NOMO-1 treated with dmso at 0.1 percent for 144 hours (cell line): Measurements from ENCODE around the gene PANK4.
"Not testable (repeated sequence)": the region's sequence is repeated elsewhere in the genome, so short reads cannot be mapped to it uniquely, and the experiment has no call there.

Experiments
- DNase-seq: peaks from one replicate; lab custom pipeline; 2025; ENCODE audit not compliant: unreplicated experiment; lab: John Stamatoyannopoulos, UW

PANK4 gene

DNA sequence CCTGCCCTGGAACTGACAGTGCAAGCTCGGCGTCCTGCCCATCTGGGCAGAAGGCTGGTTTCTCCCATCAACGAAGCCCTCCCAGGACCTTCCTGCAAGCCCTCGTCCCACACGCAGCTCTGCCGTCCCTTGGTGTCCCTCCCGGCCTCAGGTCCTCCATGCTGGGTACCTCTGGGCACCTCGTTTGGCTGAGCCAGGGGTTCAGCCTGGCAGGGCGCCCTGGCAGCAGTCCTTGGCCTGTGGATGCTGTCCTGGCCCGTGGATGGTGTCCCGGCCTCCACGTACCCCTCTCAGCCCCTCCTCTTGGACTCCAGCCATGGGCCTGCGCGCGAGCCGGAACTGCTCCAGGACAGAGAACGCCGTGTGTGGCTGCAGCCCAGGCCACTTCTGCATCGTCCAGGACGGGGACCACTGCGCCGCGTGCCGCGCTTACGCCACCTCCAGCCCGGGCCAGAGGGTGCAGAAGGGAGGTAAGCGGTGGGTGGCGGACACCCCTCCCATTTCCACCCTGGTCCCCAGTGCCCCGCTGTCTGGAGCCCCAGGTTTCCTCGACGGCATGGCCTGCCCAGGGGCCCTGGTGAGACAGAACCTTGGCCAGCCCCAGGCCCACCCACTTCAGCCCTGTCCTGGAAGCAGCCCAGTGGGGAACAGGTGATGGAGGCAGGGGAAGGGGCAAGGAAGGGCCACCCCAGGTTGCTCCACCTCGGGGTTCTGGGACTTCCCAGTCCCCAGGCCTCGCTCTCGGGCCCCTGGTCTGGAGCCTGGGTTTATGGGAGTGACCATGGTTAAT lies 33.3 kb upstream of the PANK4 start:
- DNase-seq, result no peak

DNA sequence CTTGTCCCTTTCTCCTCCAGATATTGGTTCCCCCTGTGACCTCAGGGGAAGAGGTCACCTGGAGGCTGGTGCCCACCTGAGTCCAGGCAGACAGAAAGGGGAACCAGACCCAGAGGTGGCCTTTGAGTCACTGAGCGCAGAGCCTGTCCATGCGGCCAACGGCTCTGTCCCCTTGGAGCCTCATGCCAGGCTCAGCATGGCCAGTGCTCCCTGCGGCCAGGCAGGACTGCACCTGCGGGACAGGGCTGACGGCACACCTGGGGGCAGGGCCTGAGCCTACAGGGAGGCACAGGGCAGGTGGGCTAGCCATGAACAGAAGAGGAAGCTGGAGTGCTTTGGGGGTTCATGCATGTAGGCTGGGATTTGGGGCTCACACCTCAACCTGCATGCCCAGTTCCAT lies 32.5 kb upstream of the PANK4 start:
- no peak for DNase-seq

DNA sequence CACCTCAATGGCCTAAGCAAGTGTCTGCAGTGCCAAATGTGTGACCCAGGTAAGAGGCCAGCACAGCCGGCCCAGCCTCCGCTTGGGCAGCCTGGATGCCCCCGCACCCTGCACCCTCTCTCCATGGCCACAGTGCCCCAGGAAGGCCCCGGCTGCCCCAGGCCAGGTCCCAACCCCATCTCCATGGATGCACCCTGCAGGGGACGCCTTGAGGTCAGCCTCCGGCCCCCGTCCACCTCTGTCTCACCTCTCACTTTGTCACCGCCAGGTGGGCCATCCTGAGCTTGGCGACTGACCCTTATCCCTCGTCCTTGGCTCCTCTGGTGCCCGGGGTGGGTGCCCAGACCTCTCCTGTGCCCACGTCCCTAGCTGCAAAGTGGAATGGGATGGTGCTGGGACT lies 32.0 kb upstream of the PANK4 start:
- DNase-seq, result no peak

DNA sequence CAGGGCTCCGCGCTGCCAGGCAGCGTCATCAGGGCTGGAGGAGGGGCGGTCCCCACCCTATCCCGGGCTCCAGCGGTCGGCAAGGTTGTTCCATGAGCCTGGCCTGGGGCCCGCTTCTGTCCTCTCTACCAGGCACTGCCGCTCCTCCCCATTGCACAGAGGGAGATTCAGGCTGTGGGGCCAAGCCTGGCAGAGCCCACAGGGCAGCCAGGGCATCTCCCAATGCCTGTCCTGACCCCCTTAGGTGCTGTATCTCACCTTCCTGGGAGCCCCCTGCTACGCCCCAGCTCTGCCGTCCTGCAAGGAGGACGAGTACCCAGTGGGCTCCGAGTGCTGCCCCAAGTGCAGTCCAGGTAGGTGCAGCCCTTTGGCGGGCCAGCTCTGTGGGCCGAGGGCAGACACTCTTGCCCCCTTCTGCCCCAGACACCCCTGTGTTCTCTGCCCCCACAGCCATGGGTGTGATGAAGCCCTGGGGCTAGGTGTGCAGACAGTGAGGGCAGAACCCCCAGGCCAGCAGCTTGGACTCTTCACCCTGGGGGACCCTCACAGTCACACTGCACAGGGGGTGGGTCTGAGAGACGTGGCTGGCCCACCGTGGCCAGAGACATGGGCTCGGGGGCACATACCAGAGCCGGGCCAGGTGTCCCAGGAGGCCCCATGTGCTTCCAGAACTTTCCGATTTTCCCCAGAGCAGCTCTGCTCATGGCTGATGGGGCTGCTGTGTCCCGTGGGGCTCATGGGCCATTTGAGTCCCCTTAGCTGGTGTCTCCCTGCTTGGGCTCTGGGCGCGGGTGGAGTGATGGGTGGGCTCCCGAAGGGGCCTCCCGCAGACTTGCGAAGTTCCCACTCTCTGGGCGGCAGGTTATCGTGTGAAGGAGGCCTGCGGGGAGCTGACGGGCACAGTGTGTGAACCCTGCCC lies 31.3 kb upstream of the PANK4 start:
- DNase-seq, result no peak

DNA sequence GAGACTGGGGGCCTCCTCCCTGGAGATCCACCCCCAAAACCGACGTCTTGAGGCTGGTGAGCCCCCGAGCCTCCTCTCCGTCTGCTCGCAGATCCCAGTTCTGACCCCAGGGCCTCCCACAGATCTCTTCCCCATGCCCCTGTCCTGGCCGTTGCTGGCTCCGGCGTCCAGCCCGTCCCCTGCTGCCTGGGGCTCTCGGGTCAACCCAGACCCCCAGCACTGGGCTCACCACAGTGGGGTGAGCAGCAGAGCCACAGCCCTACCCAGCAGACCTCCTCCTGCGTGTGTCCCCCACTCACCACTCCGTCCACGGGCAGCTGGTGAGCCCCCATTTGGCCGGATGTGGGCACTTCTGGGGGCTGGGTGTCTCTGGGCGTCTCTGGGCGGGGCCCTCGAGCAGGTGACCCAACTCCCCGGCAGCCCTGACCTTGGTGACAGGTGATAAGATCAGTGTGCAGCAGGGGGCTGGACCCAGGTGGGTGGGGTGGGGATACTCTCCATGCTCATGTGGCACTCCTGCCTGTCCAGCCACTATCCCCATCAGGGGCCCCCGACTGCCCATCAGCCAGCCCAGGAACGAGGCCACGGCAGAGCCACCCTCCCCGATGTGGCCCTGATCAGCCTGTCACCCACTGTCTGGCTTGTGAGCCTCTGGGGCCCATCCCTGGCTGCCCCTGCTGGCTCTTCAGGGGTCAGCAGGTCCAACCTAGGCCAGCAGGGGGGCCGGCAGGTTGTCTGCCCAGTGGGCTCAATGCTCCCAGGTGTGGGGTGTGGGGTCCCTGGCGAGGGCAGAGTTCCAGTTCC lies 30.5 kb upstream of the PANK4 start:
- no peak for DNase-seq

DNA sequence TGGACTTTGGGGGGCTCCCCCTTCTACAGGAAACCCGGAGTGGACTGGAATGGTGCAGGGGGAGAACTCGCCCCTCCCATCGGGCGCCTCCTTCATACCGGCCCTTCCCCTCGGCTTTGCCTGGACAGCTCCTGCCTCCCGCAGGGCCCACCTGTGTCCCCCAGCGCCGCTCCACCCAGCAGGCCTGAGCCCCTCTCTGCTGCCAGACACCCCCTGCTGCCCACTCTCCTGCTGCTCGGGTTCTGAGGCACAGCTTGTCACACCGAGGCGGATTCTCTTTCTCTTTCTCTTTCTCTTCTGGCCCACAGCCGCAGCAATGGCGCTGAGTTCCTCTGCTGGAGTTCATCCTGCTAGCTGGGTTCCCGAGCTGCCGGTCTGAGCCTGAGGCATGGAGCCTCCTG lies 29.9 kb upstream of the PANK4 start, which contains the start of gene TNFRSF14:
TSS of gene TNFRSF14 (plus strand) at position 95 of the 401 bp plus-strand sequence. CDS start at position 389, 294 bp downstream.
- peak; percentile 35 for DNase-seq

DNA sequence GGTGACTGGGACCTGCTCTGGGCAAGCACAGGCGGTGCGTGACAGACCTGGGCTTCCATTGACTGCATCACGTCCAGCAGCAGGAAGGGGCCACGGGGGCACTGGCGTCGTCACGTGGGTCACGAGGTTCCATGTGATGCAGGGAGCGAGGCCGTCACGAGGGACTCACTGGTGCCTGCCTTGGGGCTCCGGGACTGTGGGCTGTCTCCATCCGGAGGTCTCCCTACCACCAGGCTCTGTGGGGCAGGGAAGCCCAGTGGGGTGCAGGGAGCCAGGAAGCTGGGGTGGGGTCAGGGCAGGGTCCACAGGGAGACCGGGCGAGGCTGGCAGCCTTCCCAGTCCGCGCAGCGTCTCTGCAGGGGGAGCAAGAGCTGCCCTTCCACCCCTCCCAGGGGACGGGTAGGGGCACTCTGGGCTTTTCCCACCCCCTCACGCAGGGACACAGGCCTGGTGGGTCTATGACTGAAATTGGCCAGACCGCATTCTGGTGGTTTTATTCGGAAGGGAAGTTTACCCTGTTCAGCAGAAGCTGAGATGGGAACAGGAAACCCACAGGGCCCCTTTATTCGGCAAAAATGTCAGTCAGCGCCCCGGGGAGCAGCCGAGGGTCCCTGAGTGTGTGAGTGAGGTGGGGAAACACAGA lies 29.4 kb upstream of the PANK4 start:
- DNase-seq, result peak; percentile 29

DNA sequence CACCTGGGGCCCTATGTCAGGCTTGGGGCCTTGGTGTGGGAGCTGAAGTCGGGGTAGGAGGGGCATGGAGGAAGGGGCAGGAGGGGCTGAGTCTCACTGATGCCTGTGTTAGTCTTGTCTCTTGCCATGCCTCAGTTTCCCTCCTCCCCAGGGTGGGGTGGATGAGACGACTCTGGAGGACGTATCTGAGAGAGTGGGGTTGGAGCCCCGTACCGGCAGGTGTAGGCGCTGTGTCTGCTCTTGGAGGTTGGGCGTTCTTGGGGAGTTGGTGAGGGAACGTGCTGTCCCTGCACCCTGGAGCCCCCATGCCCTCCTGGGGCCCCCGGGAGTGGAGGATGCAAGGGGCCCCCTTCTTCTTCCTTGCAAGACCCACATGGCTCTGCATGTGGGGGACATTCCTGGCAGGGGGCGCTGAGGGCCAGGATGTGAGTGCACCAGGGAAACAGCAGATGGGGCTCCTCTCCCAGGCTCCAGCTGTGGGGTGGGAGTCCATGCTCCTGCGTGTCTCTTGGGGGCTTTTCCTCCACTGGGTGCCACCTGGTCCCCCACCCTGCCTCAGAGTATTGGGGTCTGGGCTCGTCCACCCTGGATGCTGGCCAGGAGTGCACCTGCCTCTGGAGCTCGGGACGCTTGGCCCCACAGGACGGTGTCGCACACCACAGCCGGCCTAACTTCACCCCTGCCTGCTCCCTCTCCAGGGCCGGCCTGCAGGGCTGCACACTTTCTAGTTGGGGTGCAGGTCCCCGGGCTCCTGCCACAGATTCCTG lies 28.4 kb upstream of the PANK4 start:
- DNase-seq, result no peak

DNA sequence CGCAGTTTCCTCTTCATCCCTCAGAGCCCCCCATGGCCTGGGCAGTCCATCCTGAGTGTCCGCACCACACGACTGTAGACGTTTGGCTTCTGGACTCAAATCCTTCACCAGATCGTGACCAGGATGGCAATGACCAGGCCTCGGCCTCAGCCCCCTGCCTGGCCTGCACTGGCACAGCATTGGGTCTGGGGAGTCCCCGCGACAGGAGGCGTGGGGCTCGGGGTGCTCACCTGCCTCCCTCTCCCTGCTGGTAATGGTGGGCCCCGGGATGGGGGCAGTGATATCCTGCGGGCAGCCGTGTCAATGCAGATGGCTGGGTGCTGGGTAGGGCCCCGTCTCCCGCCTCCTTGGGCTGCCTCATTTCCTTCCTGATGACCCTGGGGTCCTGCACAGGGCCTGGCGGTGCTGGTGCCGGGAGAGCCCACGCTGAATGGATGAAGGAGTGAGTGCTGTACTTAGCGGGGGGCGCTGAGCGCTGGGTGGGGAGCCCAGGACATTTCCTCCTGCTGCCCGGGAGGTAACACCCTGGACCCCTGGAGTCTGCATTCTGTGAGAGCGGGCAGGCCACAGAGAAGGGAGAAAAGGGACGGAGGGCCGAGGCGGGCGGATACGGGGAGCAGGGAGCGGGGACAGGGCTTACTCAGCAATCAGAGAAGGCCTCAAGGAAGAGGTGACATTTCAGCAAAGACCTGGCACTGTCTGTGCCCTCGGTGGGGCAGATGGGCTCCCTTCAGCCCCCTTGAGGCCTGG lies 27.6 kb upstream of the PANK4 start:
- no peak for DNase-seq

DNA sequence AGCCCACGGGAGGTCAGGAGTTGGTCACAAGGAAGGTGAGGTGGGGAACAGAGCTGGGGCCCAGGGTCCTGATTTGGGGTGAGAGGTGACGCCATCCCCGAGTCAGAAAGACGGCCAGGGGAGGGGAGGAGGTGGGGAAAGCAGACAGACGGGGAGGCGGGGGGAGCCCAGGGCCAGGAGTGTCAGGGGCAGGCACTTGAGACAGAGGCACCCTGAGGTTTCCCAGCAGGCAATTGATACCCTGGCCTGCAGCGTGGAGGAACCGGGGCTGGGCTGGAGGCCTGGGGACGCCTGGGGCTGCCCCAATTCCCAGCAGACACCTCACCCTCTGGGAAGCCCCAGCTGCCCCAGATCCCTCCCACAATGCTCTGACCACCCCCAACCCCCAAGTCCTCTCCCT lies 26.7 kb upstream of the PANK4 start:
- not testable (repeated sequence) for DNase-seq

DNA sequence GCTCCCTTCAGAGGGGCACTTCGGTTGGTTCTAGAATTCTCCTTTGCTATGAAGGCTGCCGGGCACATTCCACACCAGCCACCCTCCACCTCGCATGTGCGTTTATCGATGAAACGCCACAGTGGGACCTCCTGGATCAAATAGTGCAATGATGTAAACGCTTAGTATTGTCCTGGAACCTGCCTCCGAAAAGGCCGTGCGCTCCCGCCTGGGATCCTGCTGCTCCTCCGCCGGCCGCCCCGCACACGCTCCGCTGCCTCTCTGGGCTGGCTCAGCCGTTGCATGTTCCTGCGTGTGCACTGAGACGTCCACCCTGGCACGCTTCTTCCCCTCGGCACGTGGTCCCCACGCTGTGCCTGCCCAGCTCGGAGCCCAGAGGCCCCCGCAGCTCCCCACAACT lies 25.8 kb upstream of the PANK4 start:
- DNase-seq, result no peak

DNA sequence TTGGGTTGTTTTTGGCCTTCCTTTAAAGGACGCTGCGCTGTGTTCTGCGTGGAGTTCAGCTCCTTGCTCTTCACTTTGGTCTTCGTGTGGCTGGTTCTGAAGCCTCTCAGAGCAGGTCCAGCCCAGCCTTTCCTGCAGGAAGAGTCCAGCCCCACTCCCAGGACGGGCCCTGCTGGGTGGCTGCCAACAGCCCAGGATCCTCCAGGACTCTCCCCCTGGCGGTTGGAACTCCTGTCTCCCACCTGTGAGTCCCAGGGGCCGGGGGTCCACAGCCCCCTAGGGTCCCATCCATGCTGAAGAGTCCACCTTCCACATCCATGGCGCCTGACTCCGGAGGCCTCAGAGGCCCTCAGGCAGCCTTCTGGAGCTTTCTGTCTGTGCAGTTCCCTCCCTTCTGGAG lies 25.1 kb upstream of the PANK4 start:
- DNase-seq, result not testable (repeated sequence)

DNA sequence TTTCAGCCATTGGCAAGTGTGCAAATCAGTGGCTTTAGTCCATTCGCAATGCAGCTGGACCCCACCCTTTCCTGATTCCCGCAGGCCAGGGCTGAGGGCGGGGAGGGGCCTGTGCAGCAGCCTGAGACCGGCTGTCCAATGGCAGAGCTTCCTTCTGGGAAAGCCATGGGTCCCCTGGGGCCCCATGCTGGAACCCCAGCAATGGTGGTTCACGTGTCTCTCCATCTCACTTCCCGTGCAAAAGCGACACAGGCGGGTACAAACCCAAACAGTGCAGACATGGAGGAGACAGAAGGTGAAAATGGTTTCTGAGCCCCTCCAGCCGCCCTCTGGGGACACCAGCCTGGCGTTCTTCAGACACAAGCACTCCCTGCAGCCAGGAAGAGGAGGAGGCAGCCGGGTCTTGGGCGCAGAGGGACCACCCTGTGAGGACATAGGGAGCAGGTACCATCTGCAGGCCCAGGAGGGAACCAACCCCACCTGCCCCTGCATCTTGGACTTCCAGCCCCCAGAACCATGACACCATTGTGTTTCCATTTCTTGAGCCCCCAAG lies 24.0 kb upstream of the PANK4 start:
- not testable (repeated sequence) for DNase-seq

DNA sequence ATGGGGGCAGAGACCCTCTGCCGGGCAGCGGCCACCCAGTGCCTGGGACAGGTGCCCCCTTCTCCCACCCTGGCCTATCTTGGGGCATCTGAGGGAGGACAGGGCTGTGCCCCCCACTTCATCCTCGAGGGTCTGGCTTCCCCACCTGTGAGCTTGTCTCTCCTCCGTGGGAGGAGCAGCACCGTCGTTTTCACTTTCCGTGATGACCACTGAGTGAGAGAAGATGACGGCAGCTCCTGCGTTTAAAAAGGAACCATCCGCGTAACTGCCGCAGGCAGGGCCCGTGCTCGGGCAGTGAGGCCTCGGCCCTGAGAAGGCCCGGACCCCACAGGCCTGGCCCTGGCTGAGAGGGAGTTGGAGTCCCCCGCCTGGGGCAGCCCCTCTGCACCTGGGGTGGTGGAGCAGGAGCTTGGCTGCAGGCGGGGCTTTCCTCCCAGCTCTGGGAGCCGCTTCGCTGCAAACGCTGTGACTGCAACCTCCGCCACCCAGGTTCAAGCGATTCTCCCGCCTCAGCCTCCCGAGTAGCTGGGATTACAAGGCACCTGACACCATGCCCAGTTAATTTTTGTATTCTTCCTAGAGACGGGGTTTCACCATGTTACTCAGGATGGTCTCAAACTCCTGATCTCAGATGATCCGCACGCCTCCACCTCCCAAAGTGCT lies 23.1 kb upstream of the PANK4 start:
- not testable (repeated sequence) for DNase-seq

DNA sequence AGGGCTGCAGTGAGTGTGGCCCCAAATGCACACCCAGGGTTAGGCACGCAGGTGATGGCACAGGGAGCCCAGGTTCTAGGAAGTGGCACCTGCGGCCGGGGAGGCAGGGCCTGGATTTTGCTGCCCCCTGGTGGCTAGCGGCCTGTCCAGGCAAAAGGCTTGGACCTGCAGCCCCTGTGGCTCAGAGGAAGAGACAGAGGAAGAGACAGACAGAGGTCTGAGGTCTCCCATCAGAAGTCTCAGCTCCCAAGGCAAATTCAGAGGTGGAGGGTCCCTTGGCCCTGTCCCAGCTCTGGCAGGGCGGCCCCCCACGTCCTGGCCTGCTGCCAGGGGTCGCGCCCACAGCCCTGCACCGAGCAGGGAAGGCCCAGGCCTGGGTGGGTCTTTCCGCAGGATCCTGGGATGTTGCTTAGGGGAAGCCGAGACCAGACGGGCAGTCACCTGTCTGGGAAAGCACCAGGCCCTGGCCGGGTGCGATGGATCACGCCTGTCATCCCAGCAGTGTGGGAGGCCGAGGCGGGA lies 21.7 kb upstream of the PANK4 start:
- DNase-seq, result peak; percentile 55

DNA sequence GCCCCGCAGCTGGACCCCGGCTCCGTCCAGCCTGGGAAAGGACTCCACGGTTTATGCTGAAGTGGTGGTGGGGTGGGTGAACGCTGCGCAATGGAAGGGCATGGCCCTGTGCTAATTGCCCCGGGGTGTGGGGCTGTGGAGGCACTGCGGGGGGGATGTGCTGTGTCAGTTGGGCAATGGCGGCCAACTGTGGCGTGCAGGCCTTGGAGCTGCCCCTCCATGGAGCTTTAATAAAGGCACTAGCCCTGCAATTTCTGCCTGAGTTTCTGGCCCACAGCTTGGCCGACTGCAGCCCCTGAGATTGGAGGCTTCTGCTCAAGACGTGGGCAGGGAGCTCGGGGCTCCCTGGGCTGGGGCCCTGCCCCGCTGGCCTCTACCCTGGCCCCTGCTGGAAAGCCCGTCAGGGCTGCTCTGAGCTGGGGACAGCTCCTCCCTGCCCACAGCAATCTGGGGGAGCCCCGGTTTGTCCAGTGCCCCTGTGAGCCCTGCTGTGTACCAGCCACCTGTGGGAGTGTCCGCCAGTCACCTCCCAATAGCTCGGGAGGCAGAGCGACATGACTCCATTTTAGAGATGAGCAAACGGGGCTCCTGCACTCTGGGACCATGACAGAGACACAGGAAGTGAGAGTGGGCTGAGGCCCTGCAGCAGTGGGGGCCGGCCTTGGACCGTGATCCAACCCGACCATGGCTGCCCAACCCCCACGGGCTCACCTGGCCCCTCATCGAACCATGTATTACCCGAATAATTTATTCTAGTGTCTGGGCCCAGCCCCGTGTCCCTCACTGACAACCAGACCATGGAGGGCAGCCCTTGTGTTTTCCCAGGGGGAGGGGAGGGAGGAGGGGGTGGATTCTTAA lies 21.0 kb upstream of the PANK4 start:
- peak; percentile 15 for DNase-seq

DNA sequence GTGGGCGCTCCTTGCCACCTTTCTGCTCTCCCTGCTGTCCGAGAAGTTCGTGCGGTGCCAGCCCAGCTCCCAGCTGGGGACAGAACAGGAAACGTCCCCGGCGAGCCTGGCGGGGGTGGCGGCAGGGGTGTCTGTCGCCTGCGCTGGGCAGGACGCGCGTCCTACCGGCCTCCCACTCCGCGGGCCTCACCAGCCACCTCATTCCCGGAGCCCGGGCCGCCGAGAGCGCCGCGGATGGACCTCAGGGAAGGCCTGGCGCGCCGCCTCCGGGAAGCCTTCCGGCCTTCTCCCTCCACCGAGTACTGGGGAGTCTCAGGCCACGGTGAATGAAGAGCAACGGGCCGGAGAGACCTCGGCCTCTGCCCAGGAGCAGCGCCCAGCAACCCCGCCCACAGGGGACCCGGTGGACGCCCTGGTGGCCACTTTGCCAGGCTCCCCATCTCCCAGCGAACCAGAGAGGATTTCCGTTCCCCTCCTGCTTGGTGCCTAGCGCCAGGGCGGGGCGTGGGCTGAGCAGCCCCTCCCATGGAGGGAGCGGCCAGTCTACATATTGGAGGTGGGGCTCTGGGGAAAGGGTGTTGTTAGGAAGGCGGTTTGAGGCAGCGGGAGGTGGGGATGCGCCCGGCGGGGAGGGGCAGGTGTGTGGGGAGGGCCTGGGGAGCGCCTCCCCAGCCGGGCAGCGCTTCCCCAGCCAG lies 20.3 kb upstream of the PANK4 start:
- DNase-seq, result peak; percentile 93
